Fibroblast of skin of abdomen (primary cell): Measurements from ENCODE around the gene PPFIBP1.
A peak's percentile ranks its signal among the peaks of the same experiment; 100 is the strongest.

ENCODE experiments used
- DNase-seq: peaks from one replicate; pipeline ENCODE4 v3.0.0-alpha.2; 2013

Gene PPFIBP1

GRCh38 chr12:27513155-27513824 is 10.7 kb upstream of the PPFIBP1 start:
- DNase-seq: no peak

- DNase-seq: no peak
These were observed 8.3 kb upstream of the PPFIBP1 start for GRCh38 chr12:27515671-27516070.

- DNase-seq: no peak
These were observed 7.4 kb upstream of the PPFIBP1 start for GRCh38 chr12:27516625-27517024.

- DNase-seq: peak; percentile 37
These were observed 6.5 kb upstream of the PPFIBP1 start for GRCh38 chr12:27517546-27517945.

GRCh38 chr12:27517961-27518665 is 5.9 kb upstream of the PPFIBP1 start:
- DNase-seq: no peak

GRCh38 chr12:27521066-27521465 is 2.9 kb upstream of the PPFIBP1 start:
- peak; percentile 71 for DNase-seq

GRCh38 chr12:27521981-27522380 is 2.0 kb upstream of the PPFIBP1 start:
- DNase-seq: no peak

- DNase-seq: no peak
These were observed 733 bp upstream of the PPFIBP1 start for GRCh38 chr12:27523305-27523641.

GRCh38 chr12:27524494-27524835 is 459 bp downstream of the PPFIBP1 start:
- no peak for DNase-seq

- DNase-seq: peak; percentile 68
These were observed 1.1 kb downstream of the PPFIBP1 start for GRCh38 chr12:27524839-27525753.

- no peak for DNase-seq
These were observed 3.5 kb downstream of the PPFIBP1 start for GRCh38 chr12:27527512-27527911.

GRCh38 chr12:27528788-27529187 is 4.8 kb downstream of the PPFIBP1 start:
- no peak for DNase-seq

- no peak for DNase-seq
These were observed 6.3 kb downstream of the PPFIBP1 start for GRCh38 chr12:27530157-27530922.

- no peak for DNase-seq
These were observed 7.9 kb downstream of the PPFIBP1 start for GRCh38 chr12:27531896-27532295.

- DNase-seq: no peak
These were observed 10.2 kb downstream of the PPFIBP1 start for GRCh38 chr12:27534060-27534764.

GRCh38 chr12:27534765-27535161 is 10.8 kb downstream of the PPFIBP1 start:
- DNase-seq: no peak

- no peak for DNase-seq
These were observed 11.3 kb downstream of the PPFIBP1 start for GRCh38 chr12:27535318-27535717.

GRCh38 chr12:27537855-27538675 is 14.1 kb downstream of the PPFIBP1 start:
- DNase-seq: no peak

GRCh38 chr12:27539191-27539631 is 15.2 kb downstream of the PPFIBP1 start:
- DNase-seq: no peak

GRCh38 chr12:27541031-27541719 is 17.2 kb downstream of the PPFIBP1 start:
- DNase-seq: no peak
